HG03439 (cell line): Measurements from ENCODE around the gene AMHR2.
"Not testable (repeated sequence)": the region's sequence is repeated elsewhere in the genome, so short reads cannot be mapped to it uniquely, and the experiment has no call there.

ENCODE experiments used
- ATAC-seq: cut with Tn5 transposase; IDR thresholded peaks from one replicate; pipeline ENCODE4 v1.9.1; 2021; ENCODE audit warnings: mild to moderate bottlenecking, moderate library complexity; ENCODE audit not compliant: unreplicated experiment

The AMHR2 gene

GRCh38 chr12:53423597-53423996 lies at the start of gene AMHR2:
Gene AMHR2, plus strand, starts transcription at chr12:53423855. Its CDS starts 80 bp downstream, at chr12:53423935.
- ATAC-seq: no peak

- ATAC-seq: not testable (repeated sequence)
Measured at GRCh38 chr12:53374277-53374676, 49.4 kb upstream of the AMHR2 start.

GRCh38 chr12:53376747-53377146 lies 46.9 kb upstream of the AMHR2 start:
- no peak for ATAC-seq

GRCh38 chr12:53378222-53378621 lies 45.4 kb upstream of the AMHR2 start:
- no peak for ATAC-seq

- no peak for ATAC-seq
Measured at GRCh38 chr12:53378724-53379388, 44.8 kb upstream of the AMHR2 start.

- peak; percentile 74 for ATAC-seq
Measured at GRCh38 chr12:53379389-53380103, 44.1 kb upstream of the AMHR2 start.

- ATAC-seq: peak; percentile 36
Measured at GRCh38 chr12:53380104-53380793, 43.4 kb upstream of the AMHR2 start, which contains the start of gene SP1. Gene SP1, plus strand, starts transcription at chr12:53380176. Its CDS starts 116 bp downstream, at chr12:53380292.

GRCh38 chr12:53380794-53381730 lies 42.6 kb upstream of the AMHR2 start:
- ATAC-seq: no peak

- no peak for ATAC-seq
Measured at GRCh38 chr12:53381731-53382630, 41.7 kb upstream of the AMHR2 start.

- ATAC-seq: no peak
Measured at GRCh38 chr12:53383258-53383657, 40.4 kb upstream of the AMHR2 start.

GRCh38 chr12:53386381-53386780 lies 37.3 kb upstream of the AMHR2 start:
- not testable (repeated sequence) for ATAC-seq

- ATAC-seq: no peak
Measured at GRCh38 chr12:53388932-53389331, 34.7 kb upstream of the AMHR2 start.

GRCh38 chr12:53389702-53390101 lies 34.0 kb upstream of the AMHR2 start:
- no peak for ATAC-seq

GRCh38 chr12:53391724-53392123 lies 31.9 kb upstream of the AMHR2 start:
- no peak for ATAC-seq

- no peak for ATAC-seq
Measured at GRCh38 chr12:53399896-53400295, 23.8 kb upstream of the AMHR2 start.

- ATAC-seq: not testable (repeated sequence)
Measured at GRCh38 chr12:53402351-53402750, 21.3 kb upstream of the AMHR2 start.

GRCh38 chr12:53402871-53403270 lies 20.8 kb upstream of the AMHR2 start:
- no peak for ATAC-seq

GRCh38 chr12:53410951-53411350 lies 12.7 kb upstream of the AMHR2 start:
- ATAC-seq: no peak

- ATAC-seq: no peak
Measured at GRCh38 chr12:53413485-53414204, 10.0 kb upstream of the AMHR2 start.
